PC-3 (cell line): ENCODE data around the gene HOXC10.

ENCODE experiments used
- CTCF ChIP-seq: fragments of 300-600 bp; sonication (generic); conservative IDR thresholded peaks from 2 replicates; pipeline ENCODE4 v1.5.1; 2017; ENCODE audit warnings: antibody characterized with exemption, low read depth, mild to moderate bottlenecking, low read length
- EZH2 ChIP-seq: fragments of 300-600 bp; sonication (generic); IDR thresholded peaks from one replicate; pipeline ENCODE4 v1.6.1; 2017; ENCODE audit warnings: antibody characterized with exemption, mild to moderate bottlenecking, low read length; ENCODE audit not compliant: unreplicated experiment
- EZH2phosphoT487 ChIP-seq: fragments of 300-600 bp; sonication (generic); IDR thresholded peaks from 2 replicates; pipeline ENCODE4 v1.6.1; 2018; ENCODE audit warnings: mild to moderate bottlenecking, antibody characterized with exemption, low read length, borderline replicate concordance

GRCh38 chr12:53960187-53961024, 24.5 kb upstream of the HOXC10 start:
- TF ChIP-seq CTCF (no peak), EZH2 (no peak), EZH2phosphoT487 (no peak)
